ENCODE measurements around the gene BRSK2. TPM values are rescaled to one million over a fixed set of nuclear protein-coding genes. Genes with fewer than 3 reads are reported as not detected.
A peak's percentile ranks its signal among the peaks of the same experiment; 100 is the strongest.

BRSK2 gene
- total RNA-seq, 1 donor from 2014 or later: not detected

DNA sequence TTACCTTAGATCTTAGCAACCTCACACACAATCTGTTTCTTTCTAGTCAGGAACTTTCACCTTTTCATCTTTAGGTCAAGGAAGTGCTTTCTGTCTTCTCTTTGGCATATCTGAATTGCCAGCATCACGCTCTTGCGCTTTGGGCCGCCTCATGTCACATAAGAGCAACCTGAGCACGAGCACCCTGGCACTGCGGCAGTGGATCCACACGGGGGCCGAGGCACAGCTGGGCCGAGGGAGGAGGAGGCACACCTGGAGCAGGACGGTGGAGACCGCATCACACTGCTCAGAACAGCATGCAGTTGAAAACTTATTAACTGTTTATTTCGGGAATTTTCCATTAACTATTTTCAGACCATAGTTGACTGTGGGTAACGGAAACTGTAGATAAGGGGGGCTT is 86.1 kb downstream of the BRSK2 start:
- Histone ChIP-seq H3K27me3 (ENCODE audit: control insufficient read depth, insufficient read depth, low read length) (no peaks in the 10 kb centered on the region), H3K4me3 (ENCODE audit: low read depth, low read length) (no peak overlapping the region), H3K36me3 (ENCODE audit: control insufficient read depth, insufficient read depth, low read length) (peaks cover 25% of the 10 kb centered on the region)
- no peak for DNase-seq (ENCODE audit: low read depth)
- TF ChIP-seq, protein P1, sequence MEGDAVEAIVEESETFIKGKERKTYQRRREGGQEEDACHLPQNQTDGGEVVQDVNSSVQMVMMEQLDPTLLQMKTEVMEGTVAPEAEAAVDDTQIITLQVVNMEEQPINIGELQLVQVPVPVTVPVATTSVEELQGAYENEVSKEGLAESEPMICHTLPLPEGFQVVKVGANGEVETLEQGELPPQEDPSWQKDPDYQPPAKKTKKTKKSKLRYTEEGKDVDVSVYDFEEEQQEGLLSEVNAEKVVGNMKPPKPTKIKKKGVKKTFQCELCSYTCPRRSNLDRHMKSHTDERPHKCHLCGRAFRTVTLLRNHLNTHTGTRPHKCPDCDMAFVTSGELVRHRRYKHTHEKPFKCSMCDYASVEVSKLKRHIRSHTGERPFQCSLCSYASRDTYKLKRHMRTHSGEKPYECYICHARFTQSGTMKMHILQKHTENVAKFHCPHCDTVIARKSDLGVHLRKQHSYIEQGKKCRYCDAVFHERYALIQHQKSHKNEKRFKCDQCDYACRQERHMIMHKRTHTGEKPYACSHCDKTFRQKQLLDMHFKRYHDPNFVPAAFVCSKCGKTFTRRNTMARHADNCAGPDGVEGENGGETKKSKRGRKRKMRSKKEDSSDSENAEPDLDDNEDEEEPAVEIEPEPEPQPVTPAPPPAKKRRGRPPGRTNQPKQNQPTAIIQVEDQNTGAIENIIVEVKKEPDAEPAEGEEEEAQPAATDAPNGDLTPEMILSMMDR (IDR thresholded peaks at IDR 0.05; ENCODE audit: insufficient read depth, low read length, severe bottlenecking): no peak
- FAIRE-seq: no peak

DNA sequence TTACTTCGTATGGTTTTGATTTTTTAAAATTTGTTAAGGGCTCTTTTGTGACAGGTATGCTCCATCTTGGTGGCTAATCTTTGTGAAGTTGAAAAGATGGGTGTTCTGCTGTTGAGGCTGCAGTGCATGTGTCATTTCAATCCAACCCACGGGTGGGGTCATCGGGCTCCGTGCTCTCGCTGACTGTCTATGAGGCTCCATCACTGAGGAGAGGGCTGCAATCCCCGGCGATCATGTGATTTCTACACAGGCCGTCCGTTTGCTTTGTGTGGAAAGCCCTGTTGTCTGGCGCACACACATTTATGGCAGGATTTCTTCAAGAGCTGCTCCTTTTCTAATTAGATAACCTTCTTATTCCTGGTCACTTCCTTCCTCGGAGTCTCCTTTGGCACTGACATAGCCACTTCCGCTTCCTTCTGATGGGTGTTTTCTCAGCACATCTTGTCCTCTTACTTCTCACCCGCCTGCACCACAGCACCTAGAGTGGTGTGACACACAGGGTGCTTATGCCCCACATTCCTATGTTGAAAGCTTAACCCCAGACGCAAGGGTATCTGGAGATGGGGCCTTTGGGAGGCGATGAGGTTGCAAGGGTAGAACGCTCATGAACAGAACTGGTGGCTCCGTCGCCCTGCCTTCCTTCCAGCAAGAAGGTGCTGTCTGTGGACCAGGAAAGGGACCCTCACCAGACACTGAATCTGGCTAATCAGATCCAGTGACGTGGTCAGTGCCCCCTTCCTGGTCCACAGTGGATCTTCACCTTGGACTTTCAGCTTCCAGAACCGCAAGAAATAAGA is 87.4 kb downstream of the BRSK2 start:
- Histone ChIP-seq H3K27me3 (ENCODE audit: control insufficient read depth, insufficient read depth, low read length) (no peaks in the 10 kb centered on the region), H3K4me3 (ENCODE audit: low read depth, low read length) (no peak overlapping the region), H3K36me3 (ENCODE audit: control insufficient read depth, insufficient read depth, low read length) (peaks cover 20% of the 10 kb centered on the region)
- TF ChIP-seq, protein P1 (IDR thresholded peaks at IDR 0.05; ENCODE audit: insufficient read depth, low read length, severe bottlenecking): no peak
- no peak for DNase-seq (ENCODE audit: low read depth)
- peak; percentile 90 for FAIRE-seq

DNA sequence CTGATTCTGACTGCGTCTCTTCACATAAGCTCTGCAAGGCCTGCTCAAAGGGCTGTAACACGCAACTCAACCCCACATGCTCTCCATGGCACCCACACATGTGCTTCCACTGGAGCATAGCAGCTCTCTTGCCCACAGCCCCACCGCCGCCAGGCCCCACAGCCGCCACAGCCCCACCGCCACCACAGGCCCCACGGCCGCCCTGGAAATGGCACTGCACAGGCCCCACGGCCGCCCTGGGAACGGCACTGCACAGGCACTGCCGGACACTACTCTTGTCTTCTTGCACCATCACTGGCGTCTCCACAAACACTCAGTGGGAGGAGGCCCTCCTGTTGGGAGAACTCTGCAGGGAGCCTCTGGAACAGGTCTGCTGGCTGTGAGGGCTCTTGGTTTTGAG is 88.3 kb downstream of the BRSK2 start:
- no peaks in the 10 kb centered on the region for H3K27me3 ChIP-seq (ENCODE audit: control insufficient read depth, insufficient read depth, low read length)
- no peak overlapping the region for H3K4me3 ChIP-seq (ENCODE audit: low read depth, low read length)
- FAIRE-seq: no peak
- TF ChIP-seq, protein P1 (IDR thresholded peaks at IDR 0.05; ENCODE audit: insufficient read depth, low read length, severe bottlenecking): no peak
- H3K36me3 ChIP-seq (ENCODE audit: control insufficient read depth, insufficient read depth, low read length): peaks cover 20% of the 10 kb centered on the region
- DNase-seq (ENCODE audit: low read depth): no peak

DNA sequence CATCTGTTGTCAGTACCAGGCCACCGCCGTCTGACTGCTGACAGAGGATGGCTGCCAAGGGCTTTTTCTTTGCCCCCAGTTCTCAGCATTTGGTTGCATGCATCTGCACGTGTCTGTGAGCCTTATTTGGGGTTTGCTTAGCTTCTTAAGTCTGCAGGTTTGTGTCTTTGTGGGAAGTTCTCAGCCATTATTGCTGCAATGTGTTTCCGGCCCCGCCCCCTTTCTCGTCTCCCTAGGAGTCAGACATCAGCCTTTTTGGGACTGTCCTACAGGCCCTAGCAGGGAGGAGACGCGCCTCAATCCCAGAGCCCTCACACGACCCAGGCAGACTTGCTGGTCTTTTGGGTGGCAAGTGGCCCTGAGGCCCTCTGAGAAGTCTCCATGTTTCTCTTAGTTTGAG is 88.8 kb downstream of the BRSK2 start:
- TF ChIP-seq, protein P1 (IDR thresholded peaks at IDR 0.05; ENCODE audit: insufficient read depth, low read length, severe bottlenecking): no peak
- Histone ChIP-seq H3K27me3 (ENCODE audit: control insufficient read depth, insufficient read depth, low read length) (no peaks in the 10 kb centered on the region), H3K36me3 (ENCODE audit: control insufficient read depth, insufficient read depth, low read length) (peaks cover 20% of the 10 kb centered on the region), H3K4me3 (ENCODE audit: low read depth, low read length) (no peak overlapping the region)
- FAIRE-seq: no peak
- DNase-seq (ENCODE audit: low read depth): no peak

DNA sequence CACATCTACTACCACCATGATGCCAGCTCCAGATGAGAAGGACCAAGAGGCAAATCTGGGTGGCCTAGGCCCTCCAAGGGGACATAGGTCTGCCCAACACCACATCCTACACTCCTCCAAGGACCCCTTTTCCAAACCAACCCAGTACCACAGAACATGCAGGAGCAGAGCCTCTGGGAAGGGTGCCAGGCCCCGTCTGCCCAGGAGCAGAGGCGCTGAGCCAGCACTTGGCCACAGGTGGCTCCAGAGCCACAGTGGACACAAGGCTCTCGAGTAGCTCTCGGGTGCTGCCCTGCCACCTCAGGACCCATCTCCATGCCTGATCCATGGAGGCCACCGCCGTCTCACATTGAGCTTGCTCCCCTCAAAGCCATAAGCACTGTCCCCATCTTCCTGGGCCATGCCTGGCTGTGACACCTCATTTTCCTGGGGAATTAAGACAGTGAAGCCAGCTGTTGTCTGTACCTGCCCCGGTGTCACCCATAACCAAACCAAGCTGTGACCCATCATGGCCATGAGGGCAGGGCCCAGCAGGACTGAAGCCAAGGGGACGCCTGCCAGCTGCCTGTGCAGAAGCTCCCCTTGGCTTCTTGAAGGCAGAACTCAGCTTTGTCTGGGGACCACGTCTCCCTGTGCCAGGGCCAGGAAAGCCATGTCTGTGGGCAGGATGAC is 89.4 kb downstream of the BRSK2 start:
- TF ChIP-seq, protein P1 (IDR thresholded peaks at IDR 0.05; ENCODE audit: insufficient read depth, low read length, severe bottlenecking): no peak
- FAIRE-seq (no peak), DNase-seq (ENCODE audit: low read depth) (no peak)
- peaks cover 20% of the 10 kb centered on the region for H3K36me3 ChIP-seq (ENCODE audit: control insufficient read depth, insufficient read depth, low read length)
- no peak overlapping the region for H3K4me3 ChIP-seq (ENCODE audit: low read depth, low read length)
- H3K27me3 ChIP-seq (ENCODE audit: control insufficient read depth, insufficient read depth, low read length): no peaks in the 10 kb centered on the region
